Left renal cortex interstitium (tissue), 4 donors: ENCODE measurements around the gene PIEZO2. TPM values are rescaled to one million over a fixed set of nuclear protein-coding genes. Genes with fewer than 3 reads are reported as not detected.

ENCODE experiments used
- DNase-seq, 4 donors: peaks; one replicate each; pipeline ENCODE4 v3.0.0-alpha.2; 2013; ENCODE audit warnings: low read depth in 4 of 4, low spot score in 2 of 4, missing footprints in 1 of 4
- polyA plus RNA-seq, 4 donors: library from polyadenylated mRNA; unstranded; fragments of 120-200 nt; gene quantifications; one replicate each; pipeline ENCODE4 v1.2.1, GENCODE V29; 2013; ENCODE audit not compliant: insufficient read length in 4 of 4

PIEZO2 gene
- polyA plus RNA-seq, 4 donors: 12.7 to 21.3 (median 16.7) TPM

DNA sequence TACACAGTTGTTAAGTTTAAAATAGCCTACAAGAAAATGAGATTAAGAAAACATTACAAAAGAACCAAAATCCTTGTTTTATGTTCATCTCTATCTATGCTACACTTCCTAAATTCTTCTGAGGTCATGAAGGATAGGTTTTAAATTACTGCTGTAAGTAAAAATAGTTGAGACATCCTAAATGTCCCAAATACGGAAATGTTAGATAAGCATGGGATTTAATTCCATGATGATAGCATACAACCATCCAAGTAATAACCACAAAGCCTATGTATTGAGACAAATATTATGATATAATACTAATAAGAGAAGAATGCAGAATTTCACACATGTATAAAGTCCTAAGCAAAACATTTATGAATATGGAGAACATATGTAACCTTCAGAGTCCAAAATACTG lies 34.1 kb downstream of the PIEZO2 start:
- DNase-seq: no peak

- DNase-seq: no peak
These were observed 34.7 kb downstream of the PIEZO2 start for GRCh38 chr18:11114653-11115052.

DNA sequence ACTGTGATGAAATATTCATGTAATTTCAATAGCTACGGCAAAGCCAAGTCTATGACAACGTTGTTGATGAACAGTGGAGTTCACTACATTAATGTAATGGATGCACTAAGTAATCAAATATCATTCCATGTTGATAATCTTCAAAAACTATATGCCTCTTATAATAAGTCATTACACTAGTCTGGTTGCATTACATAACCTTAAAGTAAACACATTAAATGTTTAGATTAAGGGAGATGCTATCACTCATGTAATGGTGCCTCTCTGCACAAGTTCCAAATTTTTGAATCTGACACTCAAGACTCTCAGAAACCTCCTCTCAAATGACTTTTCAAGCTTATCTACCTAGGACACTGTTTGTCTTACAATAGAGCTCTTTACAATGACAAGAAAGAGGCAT lies 35.4 kb downstream of the PIEZO2 start:
- DNase-seq: no peak

GRCh38 chr18:11113046-11113548 lies 36.3 kb downstream of the PIEZO2 start:
- DNase-seq: no peak

GRCh38 chr18:11112286-11112685 lies 37.1 kb downstream of the PIEZO2 start:
- DNase-seq: no peak

DNA sequence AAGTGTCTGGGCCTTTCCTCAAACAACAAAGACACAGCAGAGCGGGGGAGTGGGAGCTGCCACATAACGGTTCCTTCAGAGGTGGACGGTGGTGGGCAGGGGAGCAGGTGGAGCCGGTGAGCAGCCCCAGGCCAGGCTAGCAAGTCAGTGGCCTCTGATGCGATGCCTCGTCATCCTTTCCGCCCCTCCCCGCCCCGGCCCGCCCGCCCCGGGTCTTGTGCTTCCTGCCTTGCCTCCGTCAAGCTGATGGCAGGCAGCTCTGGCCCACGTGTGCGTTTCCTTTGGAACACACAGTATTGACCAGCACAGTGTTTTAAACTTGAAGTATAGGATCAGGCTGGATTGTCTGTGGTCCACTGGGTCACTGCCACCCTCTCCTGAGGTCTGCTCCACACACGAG lies 38.9 kb downstream of the PIEZO2 start:
- DNase-seq: no peak

GRCh38 chr18:11108947-11109346 lies 40.4 kb downstream of the PIEZO2 start:
- DNase-seq: no peak

- DNase-seq: no peak
These were observed 42.5 kb downstream of the PIEZO2 start for GRCh38 chr18:11106894-11107293.

DNA sequence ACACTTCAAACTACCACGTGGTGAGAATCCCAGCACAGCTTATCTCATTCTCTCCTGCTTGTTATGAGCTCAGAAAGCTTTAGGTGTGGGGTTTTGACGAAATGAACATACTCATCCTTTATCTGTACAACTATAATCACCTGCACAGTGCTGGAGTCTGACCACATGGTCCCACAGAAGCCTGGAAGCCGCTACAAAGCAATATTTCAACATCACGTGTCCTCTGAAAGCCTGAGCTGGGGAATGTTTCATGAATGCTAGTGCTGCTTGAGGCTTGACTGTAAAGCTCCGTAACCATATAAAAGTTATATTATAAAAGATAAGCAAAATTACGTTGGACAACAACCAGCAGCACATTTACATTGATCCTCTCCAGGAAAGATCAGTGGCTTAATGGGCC lies 43.9 kb downstream of the PIEZO2 start:
- no peak for DNase-seq

DNA sequence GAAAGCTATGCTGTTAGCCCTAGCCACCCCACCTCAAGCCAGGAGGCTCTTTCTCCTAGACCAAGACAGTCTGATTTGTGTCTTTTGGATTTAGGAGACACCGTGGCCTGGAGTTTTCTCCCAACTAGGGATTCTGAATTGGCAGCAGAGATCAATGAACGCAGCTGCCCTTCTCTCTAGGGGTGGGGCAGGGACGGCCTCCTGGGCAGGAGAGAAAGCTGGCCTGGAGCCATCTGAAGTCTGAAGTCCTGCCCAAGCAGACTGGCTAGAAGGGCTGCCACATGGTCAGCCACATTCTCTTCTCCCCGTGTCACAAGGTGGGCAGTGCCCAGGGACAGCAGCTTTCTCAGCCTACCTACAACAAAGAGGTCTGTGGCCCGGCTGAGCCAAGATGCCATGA lies 45.1 kb downstream of the PIEZO2 start:
- no peak for DNase-seq

- DNase-seq: no peak
These were observed 52.3 kb downstream of the PIEZO2 start for GRCh38 chr18:11096839-11097750.

- no peak for DNase-seq
These were observed 53.0 kb downstream of the PIEZO2 start for GRCh38 chr18:11096411-11096810.

DNA sequence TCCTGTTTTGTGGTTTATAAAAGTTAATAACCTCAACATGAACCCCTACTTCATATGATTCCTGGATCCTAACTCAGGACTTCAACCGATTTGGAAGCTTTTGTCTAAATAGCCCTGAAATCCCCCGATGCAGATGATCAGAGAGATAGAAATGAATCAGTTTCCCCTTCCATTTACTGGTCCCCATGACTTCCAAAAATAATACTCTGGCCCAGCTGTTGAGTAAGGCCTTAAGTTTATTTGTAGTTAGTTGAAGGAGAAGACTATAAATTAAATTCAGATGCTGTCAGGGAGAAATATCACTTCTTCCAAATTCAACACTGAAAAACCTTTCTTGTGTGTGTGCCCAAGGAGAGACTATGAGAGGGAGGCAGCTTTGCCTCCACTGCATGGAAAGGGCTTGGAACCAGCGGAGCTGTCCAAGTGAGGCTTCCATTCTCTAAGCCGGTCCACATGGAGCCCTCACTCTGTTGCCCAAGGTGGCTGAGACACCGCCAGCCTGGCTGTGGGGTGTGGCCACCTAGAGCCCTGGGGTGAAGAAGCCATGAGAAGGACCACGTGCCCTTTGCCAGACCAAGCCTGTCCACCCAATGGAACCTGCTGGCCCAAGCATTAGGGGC lies 53.6 kb downstream of the PIEZO2 start:
- no peak for DNase-seq

GRCh38 chr18:11095211-11095610 lies 54.2 kb downstream of the PIEZO2 start:
- DNase-seq: no peak

DNA sequence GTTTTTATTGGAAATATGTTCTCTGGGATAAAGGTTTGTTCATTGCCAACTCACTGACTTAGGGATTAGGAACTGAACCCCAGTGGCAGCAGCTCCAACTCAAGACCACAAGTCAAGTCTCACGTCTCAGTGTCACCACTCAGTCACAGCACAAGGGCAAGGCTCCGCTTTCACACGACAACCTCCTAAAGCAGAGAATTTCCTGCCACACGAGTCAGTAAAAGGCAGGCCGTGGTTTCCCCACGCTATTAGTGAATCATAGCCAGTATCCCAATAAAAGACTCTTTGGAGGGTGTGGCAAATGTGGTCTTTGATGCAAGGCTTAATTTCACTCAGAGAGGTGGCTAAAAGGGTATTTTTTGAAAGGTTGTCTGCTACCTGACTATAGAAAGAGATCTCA lies 57.6 kb downstream of the PIEZO2 start:
- no peak for DNase-seq

- DNase-seq: no peak
These were observed 59.2 kb downstream of the PIEZO2 start for GRCh38 chr18:11089931-11090715.

DNA sequence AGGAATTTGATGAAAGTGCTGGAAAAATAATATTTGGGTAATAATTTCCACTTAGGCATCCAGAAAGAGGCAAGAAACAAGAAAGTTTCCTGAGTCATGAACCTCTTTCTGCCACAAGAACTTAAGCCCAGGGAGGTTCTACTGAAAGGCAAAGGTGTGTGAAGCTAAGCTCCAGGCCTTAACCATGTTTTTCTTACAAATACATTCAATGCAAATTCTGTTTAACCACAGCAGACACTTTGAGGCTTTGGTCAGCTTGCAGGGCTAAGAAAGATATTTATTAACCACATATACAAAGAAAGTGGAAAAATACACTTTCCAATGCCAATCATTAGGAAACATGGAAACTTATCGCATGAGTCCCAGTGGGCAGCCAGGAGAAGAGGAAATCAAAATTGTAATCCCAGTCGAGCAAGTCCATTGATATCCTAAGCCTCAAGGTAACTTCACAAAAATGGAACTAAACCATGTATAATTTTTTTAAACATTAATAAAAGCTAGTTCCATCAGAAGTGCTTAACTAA lies 68.3 kb downstream of the PIEZO2 start:
- no peak for DNase-seq

GRCh38 chr18:11078491-11078890 lies 70.9 kb downstream of the PIEZO2 start:
- no peak for DNase-seq

DNA sequence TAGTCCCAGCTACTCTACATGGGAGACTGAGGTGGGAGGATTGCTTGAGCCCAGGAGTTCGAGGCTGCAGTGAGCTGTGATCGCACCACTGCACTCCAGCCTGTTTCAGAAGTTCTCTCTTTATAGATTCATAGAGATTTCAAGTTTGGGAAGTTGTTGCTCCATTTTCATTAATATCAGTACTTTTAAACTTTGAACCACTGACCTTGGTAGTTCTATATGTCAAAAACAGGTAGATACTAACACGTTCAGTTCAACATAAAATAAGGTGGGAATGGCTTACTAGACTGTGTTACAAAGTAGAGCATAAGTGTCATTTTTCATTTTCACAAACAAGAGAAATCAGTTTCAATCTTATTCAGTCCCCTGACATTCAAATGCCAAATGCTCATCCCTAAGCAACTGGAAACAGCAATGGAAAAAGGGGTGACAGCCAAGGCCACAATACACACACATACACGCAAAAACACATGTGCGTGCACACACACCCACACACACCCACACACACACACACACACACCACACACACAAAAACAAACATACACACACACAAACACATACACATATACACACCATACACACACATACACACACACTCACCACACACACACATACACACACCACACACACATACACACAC lies 71.7 kb downstream of the PIEZO2 start:
- no peak for DNase-seq

DNA sequence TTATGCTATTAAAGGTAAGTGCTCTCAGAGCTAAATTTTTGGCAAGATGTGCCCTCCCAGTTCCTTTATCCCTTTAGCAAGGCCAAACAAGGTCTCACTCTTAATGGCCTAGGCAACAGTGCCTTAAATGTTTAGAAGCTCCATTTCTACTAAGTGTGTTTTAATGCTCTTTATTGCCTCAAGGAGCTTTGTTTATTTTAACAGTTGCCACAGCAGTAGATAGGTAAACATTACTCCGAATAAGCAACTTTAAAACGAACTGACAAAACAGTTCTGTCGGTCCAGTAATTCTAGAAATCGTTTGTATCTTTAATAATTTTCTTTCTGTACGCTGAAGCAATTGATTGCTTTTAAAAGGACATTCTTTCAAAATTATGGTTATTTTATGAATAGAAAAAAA lies 74.5 kb downstream of the PIEZO2 start:
- DNase-seq: no peak
